Thyroid gland (tissue), 4 donors: Measurements from ENCODE around the gene AIG1.

Experiments
- POLR2A ChIP-seq, 2 donors: fragments of 450-650 bp; IDR thresholded peaks; one replicate each; pipeline ENCODE4 v1.6.1; 2017; ENCODE audit warnings: antibody characterized with exemption in 2 of 2, mild to moderate bottlenecking in 2 of 2, moderate library complexity in 1 of 2
- TF ChIP-seq, protein P1 (sequence below), 6 experiments: fragments of 200-600 bp in 3 of 6; fragments of 450-650 bp in 3 of 6; sonication (generic) in 3 of 6; IDR thresholded peaks; one replicate each; pipeline ENCODE4 v1.5.1; 2016 to 2019; ENCODE audit warnings: antibody characterized with exemption in 6 of 6, mild to moderate bottlenecking in 2 of 6, inconsistent platforms in 1 of 6, moderate library complexity in 1 of 6

DNA sequence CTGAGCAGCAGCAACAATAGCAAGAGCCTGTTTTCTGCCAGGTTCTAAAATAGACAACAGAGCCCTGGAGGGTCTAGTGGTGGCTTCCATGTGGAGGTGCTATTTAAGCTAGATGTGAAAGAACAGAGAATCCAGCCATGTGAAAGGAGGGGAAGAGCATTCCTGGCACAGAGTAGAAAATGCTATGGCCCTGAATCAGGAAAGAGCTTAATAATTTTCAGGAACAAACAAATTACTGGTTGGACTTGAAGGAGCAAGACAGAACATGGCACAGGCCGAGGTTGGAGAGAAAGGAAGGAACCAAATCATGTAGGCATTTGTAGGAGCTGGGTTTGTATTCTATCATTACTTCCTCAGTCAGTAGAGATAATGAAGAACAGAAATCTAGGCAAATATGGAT, 98.3 kb downstream of the AIG1 start:
- TF ChIP-seq POLR2A (IDR thresholded peaks at IDR 0.05), result no peak
- TF ChIP-seq, protein P1, sequence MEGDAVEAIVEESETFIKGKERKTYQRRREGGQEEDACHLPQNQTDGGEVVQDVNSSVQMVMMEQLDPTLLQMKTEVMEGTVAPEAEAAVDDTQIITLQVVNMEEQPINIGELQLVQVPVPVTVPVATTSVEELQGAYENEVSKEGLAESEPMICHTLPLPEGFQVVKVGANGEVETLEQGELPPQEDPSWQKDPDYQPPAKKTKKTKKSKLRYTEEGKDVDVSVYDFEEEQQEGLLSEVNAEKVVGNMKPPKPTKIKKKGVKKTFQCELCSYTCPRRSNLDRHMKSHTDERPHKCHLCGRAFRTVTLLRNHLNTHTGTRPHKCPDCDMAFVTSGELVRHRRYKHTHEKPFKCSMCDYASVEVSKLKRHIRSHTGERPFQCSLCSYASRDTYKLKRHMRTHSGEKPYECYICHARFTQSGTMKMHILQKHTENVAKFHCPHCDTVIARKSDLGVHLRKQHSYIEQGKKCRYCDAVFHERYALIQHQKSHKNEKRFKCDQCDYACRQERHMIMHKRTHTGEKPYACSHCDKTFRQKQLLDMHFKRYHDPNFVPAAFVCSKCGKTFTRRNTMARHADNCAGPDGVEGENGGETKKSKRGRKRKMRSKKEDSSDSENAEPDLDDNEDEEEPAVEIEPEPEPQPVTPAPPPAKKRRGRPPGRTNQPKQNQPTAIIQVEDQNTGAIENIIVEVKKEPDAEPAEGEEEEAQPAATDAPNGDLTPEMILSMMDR (IDR thresholded peaks at IDR 0.05), result no peak
